NCI-H748 (cell line): ENCODE data around the gene LPP.

Experiments used
- DNase-seq: peaks from one replicate; lab custom pipeline; 2025; ENCODE audit not compliant: unreplicated experiment; lab: John Stamatoyannopoulos, UW

Gene LPP

GRCh38 chr3:188134856-188135255, 19.1 kb upstream of the LPP start:
- DNase-seq, result no peak

GRCh38 chr3:188135271-188135670, 18.7 kb upstream of the LPP start:
- DNase-seq, result no peak

- no peak for DNase-seq
Measured at GRCh38 chr3:188137051-188137450, 16.9 kb upstream of the LPP start.

GRCh38 chr3:188139466-188139865, 14.5 kb upstream of the LPP start:
- no peak for DNase-seq

GRCh38 chr3:188146219-188146618, 7.7 kb upstream of the LPP start:
- DNase-seq, result no peak

- no peak for DNase-seq
Measured at GRCh38 chr3:188147782-188148181, 6.2 kb upstream of the LPP start.

GRCh38 chr3:188148318-188148717, 5.6 kb upstream of the LPP start:
- DNase-seq, result no peak

- no peak for DNase-seq
Measured at GRCh38 chr3:188149587-188149986, 4.4 kb upstream of the LPP start.

- no peak for DNase-seq
Measured at GRCh38 chr3:188150982-188151381, 3.0 kb upstream of the LPP start.

- DNase-seq, result no peak
Measured at GRCh38 chr3:188151438-188151837, 2.5 kb upstream of the LPP start.

- peak; percentile 36 for DNase-seq
Measured at GRCh38 chr3:188152660-188153436, 1.1 kb upstream of the LPP start.

- peak; percentile 54 for DNase-seq
Measured at GRCh38 chr3:188153437-188154013, 432 bp upstream of the LPP start.

GRCh38 chr3:188154809-188155574, 1.0 kb downstream of the LPP start:
- no peak for DNase-seq

- DNase-seq, result no peak
Measured at GRCh38 chr3:188156056-188156455, 2.1 kb downstream of the LPP start.

- DNase-seq, result no peak
Measured at GRCh38 chr3:188157407-188157806, 3.5 kb downstream of the LPP start.

GRCh38 chr3:188157971-188158370, 4.0 kb downstream of the LPP start:
- no peak for DNase-seq

GRCh38 chr3:188158731-188159310, 4.9 kb downstream of the LPP start:
- no peak for DNase-seq

GRCh38 chr3:188160751-188161150, 6.8 kb downstream of the LPP start:
- DNase-seq, result no peak

- no peak for DNase-seq
Measured at GRCh38 chr3:188164248-188164687, 10.3 kb downstream of the LPP start.

- no peak for DNase-seq
Measured at GRCh38 chr3:188165596-188165995, 11.6 kb downstream of the LPP start.

- DNase-seq, result no peak
Measured at GRCh38 chr3:188166441-188166840, 12.5 kb downstream of the LPP start.

GRCh38 chr3:188168186-188168585, 14.2 kb downstream of the LPP start:
- no peak for DNase-seq
